Measurements from ENCODE around the gene AMOTL2. TPM values are rescaled to one million over a fixed set of nuclear protein-coding genes. Genes with fewer than 3 reads are reported as not detected.

The AMOTL2 gene
- total and polyA plus RNA-seq, 4 donors = 4.2 to 16.7 (median 9.4) TPM

DNA sequence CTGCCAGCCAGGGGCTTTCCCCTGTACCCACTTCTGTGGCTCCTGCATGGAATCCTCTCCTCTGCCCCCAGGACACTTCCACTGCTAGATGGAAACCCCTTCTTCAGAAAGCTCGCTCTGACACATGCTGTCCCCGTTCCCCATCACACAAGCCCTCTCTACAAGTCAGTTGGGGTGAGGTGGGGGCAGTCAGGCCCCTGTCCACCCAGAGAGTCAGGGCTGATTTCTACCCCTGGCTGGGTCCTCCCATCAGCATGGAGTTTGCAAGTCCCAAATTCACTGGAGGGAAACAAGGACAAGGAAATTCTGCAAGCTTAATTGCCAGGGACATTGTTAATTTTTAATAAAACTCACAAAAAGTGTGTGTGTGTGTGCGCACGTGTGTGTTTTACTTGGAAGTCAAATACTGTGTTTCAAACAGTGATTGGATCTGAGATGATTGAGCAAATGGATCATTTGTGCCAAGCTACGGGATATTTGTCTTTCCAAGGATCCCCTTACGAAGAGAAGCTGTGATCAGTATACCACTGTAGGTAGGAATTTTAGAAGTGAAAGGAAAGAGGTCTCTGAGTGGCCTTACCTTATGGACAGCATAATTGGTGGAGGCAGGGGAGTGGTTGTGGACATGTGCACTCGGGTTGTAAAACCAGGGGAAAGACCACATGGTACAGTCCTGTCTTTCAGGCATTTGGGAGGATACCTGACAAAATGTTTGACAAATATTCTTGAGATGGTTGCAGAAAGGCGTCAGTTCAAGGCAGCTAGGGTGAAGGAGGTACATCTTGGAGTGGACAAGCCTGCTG is 1.5 kb upstream of the AMOTL2 start (continued):
- TF ChIP-seq, protein P1, sequence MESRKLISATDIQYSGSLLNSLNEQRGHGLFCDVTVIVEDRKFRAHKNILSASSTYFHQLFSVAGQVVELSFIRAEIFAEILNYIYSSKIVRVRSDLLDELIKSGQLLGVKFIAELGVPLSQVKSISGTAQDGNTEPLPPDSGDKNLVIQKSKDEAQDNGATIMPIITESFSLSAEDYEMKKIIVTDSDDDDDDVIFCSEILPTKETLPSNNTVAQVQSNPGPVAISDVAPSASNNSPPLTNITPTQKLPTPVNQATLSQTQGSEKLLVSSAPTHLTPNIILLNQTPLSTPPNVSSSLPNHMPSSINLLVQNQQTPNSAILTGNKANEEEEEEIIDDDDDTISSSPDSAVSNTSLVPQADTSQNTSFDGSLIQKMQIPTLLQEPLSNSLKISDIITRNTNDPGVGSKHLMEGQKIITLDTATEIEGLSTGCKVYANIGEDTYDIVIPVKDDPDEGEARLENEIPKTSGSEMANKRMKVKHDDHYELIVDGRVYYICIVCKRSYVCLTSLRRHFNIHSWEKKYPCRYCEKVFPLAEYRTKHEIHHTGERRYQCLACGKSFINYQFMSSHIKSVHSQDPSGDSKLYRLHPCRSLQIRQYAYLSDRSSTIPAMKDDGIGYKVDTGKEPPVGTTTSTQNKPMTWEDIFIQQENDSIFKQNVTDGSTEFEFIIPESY (IDR thresholded peaks at IDR 0.05) = no peak

DNA sequence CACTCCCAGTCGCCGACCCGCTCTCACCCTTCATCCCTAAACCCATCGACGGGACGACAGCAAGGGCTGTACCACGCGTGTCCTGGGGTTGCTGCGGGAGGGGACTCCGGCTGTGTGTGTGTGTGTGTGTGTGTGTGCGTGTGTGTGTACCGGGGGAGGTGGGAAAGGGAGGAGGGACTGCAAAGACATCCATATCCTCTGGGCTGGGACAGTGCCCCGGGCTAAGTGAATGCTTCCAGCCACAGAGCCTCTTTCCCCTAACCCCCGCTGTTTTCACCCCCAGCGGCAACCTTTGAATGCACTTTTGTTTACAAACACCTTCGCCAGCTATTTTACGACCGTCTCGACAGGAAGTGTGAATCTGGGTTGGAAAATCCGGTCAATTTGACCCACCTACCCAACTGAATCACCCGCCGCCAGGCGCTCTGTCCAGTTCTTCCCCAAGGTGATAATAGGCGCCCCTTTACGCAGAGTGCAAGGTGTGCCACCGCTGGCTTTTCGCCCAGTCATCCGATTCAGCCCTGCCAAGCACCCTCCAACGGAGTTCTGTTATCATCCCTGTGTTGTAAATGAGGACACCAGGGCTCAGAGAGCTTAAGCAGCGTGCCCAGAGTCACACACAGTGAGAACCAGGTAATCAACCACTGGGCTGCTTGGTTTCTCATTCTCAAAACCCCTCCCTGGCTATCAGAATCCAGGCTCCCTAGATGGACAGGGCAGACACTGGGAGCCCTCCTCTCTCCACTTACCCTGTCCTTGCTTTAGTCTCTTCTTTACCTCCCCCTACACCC is 739 bp upstream of the AMOTL2 start:
- H3K4me1 ChIP-seq (ENCODE audit: control insufficient read depth in 4 of 4, insufficient read depth in 4 of 4, low read length in 3 of 4) = peaks cover 13 to 64% (median 58%) of the 10 kb centered on the region in 4 donors
- peak overlapping the region; percentile 91 for H3K27ac ChIP-seq (ENCODE audit: low read depth in 1 of 2, low read length in 2 of 2)
- H3K9me3 ChIP-seq (ENCODE audit: control insufficient read depth in 4 of 4, low read length in 3 of 4) = no peaks in the 10 kb centered on the region
- H3K9ac ChIP-seq (ENCODE audit: low read depth in 1 of 2, low read length in 2 of 2) = peak overlapping the region in 1 of 2 donors; percentile 44
- no peaks in the 10 kb centered on the region for H3K27me3 ChIP-seq (ENCODE audit: control insufficient read depth in 4 of 4, insufficient read depth in 4 of 4, low read length in 3 of 4)
- TF ChIP-seq SP1 (IDR thresholded peaks at IDR 0.05) (no peak), RXRA (IDR thresholded peaks at IDR 0.05) (peak in 1 of 2 donors; percentile 40), EGR1 (IDR thresholded peaks at IDR 0.05; ENCODE audit: low read depth in 2 of 2) (no peak), FOXA1 (IDR thresholded peaks at IDR 0.05) (no peak), HNF4A (conservative IDR thresholded peaks at IDR 0.05) (peak; percentile 4 to 38), RAD21 (IDR thresholded peaks at IDR 0.05) (no peak), GABPA (IDR thresholded peaks at IDR 0.05 in 1 of 2, conservative IDR thresholded peaks at IDR 0.05 in 1 of 2) (no peak), TAF1 (conservative IDR thresholded peaks at IDR 0.05) (no peak), HNF4G (IDR thresholded peaks at IDR 0.05) (no peak), FOXA2 (IDR thresholded peaks at IDR 0.05) (no peak), JUND (IDR thresholded peaks at IDR 0.05) (peak in 1 of 2 donors; percentile 14), NR2F2 (IDR thresholded peaks at IDR 0.05) (no peak), YY1 (IDR thresholded peaks at IDR 0.05) (no peak)
- TF ChIP-seq, protein P2, sequence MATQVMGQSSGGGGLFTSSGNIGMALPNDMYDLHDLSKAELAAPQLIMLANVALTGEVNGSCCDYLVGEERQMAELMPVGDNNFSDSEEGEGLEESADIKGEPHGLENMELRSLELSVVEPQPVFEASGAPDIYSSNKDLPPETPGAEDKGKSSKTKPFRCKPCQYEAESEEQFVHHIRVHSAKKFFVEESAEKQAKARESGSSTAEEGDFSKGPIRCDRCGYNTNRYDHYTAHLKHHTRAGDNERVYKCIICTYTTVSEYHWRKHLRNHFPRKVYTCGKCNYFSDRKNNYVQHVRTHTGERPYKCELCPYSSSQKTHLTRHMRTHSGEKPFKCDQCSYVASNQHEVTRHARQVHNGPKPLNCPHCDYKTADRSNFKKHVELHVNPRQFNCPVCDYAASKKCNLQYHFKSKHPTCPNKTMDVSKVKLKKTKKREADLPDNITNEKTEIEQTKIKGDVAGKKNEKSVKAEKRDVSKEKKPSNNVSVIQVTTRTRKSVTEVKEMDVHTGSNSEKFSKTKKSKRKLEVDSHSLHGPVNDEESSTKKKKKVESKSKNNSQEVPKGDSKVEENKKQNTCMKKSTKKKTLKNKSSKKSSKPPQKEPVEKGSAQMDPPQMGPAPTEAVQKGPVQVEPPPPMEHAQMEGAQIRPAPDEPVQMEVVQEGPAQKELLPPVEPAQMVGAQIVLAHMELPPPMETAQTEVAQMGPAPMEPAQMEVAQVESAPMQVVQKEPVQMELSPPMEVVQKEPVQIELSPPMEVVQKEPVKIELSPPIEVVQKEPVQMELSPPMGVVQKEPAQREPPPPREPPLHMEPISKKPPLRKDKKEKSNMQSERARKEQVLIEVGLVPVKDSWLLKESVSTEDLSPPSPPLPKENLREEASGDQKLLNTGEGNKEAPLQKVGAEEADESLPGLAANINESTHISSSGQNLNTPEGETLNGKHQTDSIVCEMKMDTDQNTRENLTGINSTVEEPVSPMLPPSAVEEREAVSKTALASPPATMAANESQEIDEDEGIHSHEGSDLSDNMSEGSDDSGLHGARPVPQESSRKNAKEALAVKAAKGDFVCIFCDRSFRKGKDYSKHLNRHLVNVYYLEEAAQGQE (IDR thresholded peaks at IDR 0.05) = no peak
- TF ChIP-seq, protein P1 (IDR thresholded peaks at IDR 0.05) = no peak
- TF ChIP-seq, protein P3, sequence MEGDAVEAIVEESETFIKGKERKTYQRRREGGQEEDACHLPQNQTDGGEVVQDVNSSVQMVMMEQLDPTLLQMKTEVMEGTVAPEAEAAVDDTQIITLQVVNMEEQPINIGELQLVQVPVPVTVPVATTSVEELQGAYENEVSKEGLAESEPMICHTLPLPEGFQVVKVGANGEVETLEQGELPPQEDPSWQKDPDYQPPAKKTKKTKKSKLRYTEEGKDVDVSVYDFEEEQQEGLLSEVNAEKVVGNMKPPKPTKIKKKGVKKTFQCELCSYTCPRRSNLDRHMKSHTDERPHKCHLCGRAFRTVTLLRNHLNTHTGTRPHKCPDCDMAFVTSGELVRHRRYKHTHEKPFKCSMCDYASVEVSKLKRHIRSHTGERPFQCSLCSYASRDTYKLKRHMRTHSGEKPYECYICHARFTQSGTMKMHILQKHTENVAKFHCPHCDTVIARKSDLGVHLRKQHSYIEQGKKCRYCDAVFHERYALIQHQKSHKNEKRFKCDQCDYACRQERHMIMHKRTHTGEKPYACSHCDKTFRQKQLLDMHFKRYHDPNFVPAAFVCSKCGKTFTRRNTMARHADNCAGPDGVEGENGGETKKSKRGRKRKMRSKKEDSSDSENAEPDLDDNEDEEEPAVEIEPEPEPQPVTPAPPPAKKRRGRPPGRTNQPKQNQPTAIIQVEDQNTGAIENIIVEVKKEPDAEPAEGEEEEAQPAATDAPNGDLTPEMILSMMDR (IDR thresholded peaks at IDR 0.05; ENCODE audit: low read depth, low read length, missing input control) = no peak
- TF ChIP-seq, protein P4, sequence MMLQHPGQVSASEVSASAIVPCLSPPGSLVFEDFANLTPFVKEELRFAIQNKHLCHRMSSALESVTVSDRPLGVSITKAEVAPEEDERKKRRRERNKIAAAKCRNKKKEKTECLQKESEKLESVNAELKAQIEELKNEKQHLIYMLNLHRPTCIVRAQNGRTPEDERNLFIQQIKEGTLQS (IDR thresholded peaks at IDR 0.05) = no peak
- TF ChIP-seq, protein P5, sequence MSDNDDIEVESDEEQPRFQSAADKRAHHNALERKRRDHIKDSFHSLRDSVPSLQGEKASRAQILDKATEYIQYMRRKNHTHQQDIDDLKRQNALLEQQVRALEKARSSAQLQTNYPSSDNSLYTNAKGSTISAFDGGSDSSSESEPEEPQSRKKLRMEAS (IDR thresholded peaks at IDR 0.05) = no peak
- no peak for DNase-seq (ENCODE audit: low spot score)
- 5% methylated on average over 30 of the region's 30 CpGs for WGBS
- peaks cover 0 to 11% (median 5%) of the 10 kb centered on the region in 4 donors for H3K36me3 ChIP-seq (ENCODE audit: control insufficient read depth in 4 of 4, insufficient read depth in 3 of 4, low read depth in 1 of 4, low read length in 3 of 4)
- H3K4me3 ChIP-seq (ENCODE audit: low read depth in 1 of 3, low read length in 3 of 3) = peak overlapping the region; percentile 59 to 94 (median 82)
